SH-SY5Y (cell line): Measurements from ENCODE around the gene FANCC.

Source experiments
- GATA2 ChIP-seq: IDR thresholded peaks from 2 replicates; pipeline ENCODE4 v1.6.1; 2011; ENCODE audit warnings: mild to moderate bottlenecking, low read depth, low read length
- GATA3 ChIP-seq: IDR thresholded peaks from 2 replicates; pipeline ENCODE4 v1.6.1; 2011; ENCODE audit warnings: low read depth, mild to moderate bottlenecking, low read length, moderate library complexity

The FANCC gene

GRCh38 chr9:95099321-95100070 lies 218.0 kb downstream of the FANCC start:
- TF ChIP-seq GATA2 (no peak), GATA3 (no peak)

GRCh38 chr9:95098391-95098921 lies 219.1 kb downstream of the FANCC start:
- TF ChIP-seq GATA3 = no peak
- no peak for TF ChIP-seq GATA2

GRCh38 chr9:95097279-95097678 lies 220.2 kb downstream of the FANCC start:
- TF ChIP-seq GATA2 (no peak), GATA3 (no peak)

GRCh38 chr9:95096807-95097206 lies 220.7 kb downstream of the FANCC start:
- no peak for TF ChIP-seq GATA3
- no peak for TF ChIP-seq GATA2

- TF ChIP-seq GATA3 = no peak
- TF ChIP-seq GATA2 = no peak
Measured at GRCh38 chr9:95096381-95096780, 221.1 kb downstream of the FANCC start.

GRCh38 chr9:95095641-95096355 lies 221.7 kb downstream of the FANCC start:
- no peak for TF ChIP-seq GATA3
- TF ChIP-seq GATA2 = peak; percentile 94

GRCh38 chr9:95094002-95094401 lies 223.5 kb downstream of the FANCC start:
- TF ChIP-seq GATA2 = no peak
- no peak for TF ChIP-seq GATA3

- TF ChIP-seq GATA2 (no peak), GATA3 (no peak)
Measured at GRCh38 chr9:95093586-95093985, 223.9 kb downstream of the FANCC start.

GRCh38 chr9:95092262-95093072 lies 225.0 kb downstream of the FANCC start:
- no peak for TF ChIP-seq GATA3
- TF ChIP-seq GATA2 = no peak

GRCh38 chr9:95091601-95092261 lies 225.8 kb downstream of the FANCC start:
- no peak for TF ChIP-seq GATA3
- no peak for TF ChIP-seq GATA2

GRCh38 chr9:95090871-95091577 lies 226.5 kb downstream of the FANCC start:
- no peak for TF ChIP-seq GATA3

GRCh38 chr9:95090023-95090791 lies 227.3 kb downstream of the FANCC start:
- TF ChIP-seq GATA2 (no peak), GATA3 (no peak)

GRCh38 chr9:95089257-95090022 lies 228.1 kb downstream of the FANCC start:
- TF ChIP-seq GATA2 (no peak), GATA3 (no peak)
